HG03066 (cell line): ENCODE data around the gene XKR7.
"Not testable (repeated sequence)": the region's sequence is repeated elsewhere in the genome, so short reads cannot be mapped to it uniquely, and the experiment has no call there.

Source experiments
- ATAC-seq: cut with Tn5 transposase; IDR thresholded peaks from one replicate; pipeline ENCODE4 v1.9.1; 2021; ENCODE audit warnings: low read depth; ENCODE audit not compliant: unreplicated experiment

XKR7 gene, protein sequence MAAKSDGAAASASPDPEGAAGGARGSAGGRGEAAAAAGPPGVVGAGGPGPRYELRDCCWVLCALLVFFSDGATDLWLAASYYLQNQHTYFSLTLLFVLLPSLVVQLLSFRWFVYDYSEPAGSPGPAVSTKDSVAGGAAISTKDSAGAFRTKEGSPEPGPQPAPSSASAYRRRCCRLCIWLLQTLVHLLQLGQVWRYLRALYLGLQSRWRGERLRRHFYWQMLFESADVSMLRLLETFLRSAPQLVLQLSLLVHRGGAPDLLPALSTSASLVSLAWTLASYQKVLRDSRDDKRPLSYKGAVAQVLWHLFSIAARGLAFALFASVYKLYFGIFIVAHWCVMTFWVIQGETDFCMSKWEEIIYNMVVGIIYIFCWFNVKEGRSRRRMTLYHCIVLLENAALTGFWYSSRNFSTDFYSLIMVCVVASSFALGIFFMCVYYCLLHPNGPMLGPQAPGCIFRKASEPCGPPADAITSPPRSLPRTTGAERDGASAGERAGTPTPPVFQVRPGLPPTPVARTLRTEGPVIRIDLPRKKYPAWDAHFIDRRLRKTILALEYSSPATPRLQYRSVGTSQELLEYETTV

DNA sequence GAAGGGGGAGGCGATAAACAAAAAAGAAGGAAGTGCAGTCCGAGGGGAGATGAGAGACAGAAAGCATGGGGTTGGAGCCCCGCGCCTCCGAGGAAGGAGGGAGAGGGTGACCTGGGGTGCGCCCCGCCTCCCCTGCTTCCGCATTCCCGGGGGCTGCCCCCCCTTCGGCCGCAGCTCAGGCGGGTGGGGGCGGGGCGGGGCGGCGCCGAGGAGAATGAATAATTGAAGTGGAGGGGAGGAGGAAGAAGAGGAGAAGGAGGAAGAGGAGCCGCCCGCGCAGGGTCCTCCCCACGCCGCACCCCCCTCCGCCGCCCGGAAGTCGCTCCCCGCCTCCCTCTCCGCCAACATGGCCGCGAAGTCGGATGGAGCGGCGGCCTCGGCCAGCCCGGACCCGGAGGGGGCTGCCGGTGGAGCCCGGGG lies at the start of gene XKR7:
XKR7 (plus strand) TSS at position 322 of the 420 bp plus-strand sequence; CDS start at position 347, 25 bp downstream.
- ATAC-seq, result no peak

- no peak for ATAC-seq
Measured at GRCh38 chr20:31918466-31919105, 49.4 kb upstream of the XKR7 start.

GRCh38 chr20:31919410-31920155 lies 48.4 kb upstream of the XKR7 start:
- ATAC-seq, result no peak

DNA sequence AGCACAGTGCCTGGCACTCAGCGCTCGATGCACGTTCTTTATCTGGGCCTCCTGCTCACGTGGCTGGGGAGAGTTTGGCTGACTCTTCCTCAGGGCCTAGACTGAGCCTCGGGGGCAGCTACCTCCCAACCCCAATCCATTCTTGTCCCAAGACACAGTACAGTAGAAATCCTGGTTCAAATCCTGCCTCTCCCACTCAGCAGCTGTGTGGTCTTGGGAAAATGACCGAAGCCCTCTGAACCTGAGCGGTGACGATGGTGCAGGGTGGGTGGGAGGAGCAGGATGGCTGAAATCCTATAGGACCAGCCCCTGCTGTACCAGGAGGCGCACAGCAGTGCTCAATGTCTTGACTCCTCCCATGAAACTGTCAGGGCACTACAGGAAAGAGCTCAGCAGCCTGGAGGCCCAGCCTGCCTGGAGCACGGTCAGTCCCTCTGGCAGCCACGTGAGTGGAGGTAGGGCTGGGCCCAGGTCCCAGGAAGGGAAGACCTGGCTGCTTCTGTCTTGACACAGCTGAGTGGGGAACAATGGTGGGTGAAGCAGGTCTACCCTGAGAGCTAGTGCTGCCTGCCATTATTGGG lies 47.6 kb upstream of the XKR7 start:
- no peak for ATAC-seq

DNA sequence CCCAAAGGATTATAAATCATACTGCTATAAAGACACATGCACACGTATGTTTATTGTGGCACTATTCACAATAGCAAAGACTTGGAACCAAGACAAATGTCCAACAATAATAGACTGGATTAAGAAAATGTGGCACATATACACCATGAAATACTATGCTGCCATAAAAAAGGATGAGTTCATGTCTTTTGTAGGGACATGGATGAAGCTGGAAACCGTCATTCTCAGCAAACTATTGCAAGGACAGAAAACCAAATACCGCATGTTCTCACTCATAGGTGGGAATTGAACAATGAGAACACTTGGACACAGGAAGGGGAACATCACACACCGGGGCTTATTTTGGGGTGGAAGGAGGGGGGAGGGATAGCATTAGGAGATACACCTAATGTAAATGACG lies 46.5 kb upstream of the XKR7 start:
- not testable (repeated sequence) for ATAC-seq

GRCh38 chr20:31922181-31922580 lies 45.8 kb upstream of the XKR7 start:
- no peak for ATAC-seq

DNA sequence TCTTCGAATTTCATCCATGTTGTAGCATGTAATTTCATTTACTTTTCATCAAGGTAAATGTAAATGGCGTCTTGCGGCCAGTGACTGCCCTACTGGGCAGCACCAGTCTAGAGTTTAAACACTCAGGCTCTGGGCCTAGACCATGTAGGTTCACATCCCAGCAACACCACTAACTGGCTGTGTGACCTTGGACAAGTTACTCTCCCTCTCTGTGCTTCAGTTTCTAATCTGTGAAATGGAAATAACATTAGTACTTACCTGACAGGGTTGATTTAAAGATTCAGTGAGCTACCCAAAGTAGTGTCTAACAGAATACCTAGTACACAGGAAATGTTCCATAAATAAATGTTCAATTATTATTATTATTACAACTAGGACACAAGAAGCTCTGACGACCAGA lies 45.4 kb upstream of the XKR7 start:
- ATAC-seq, result no peak

DNA sequence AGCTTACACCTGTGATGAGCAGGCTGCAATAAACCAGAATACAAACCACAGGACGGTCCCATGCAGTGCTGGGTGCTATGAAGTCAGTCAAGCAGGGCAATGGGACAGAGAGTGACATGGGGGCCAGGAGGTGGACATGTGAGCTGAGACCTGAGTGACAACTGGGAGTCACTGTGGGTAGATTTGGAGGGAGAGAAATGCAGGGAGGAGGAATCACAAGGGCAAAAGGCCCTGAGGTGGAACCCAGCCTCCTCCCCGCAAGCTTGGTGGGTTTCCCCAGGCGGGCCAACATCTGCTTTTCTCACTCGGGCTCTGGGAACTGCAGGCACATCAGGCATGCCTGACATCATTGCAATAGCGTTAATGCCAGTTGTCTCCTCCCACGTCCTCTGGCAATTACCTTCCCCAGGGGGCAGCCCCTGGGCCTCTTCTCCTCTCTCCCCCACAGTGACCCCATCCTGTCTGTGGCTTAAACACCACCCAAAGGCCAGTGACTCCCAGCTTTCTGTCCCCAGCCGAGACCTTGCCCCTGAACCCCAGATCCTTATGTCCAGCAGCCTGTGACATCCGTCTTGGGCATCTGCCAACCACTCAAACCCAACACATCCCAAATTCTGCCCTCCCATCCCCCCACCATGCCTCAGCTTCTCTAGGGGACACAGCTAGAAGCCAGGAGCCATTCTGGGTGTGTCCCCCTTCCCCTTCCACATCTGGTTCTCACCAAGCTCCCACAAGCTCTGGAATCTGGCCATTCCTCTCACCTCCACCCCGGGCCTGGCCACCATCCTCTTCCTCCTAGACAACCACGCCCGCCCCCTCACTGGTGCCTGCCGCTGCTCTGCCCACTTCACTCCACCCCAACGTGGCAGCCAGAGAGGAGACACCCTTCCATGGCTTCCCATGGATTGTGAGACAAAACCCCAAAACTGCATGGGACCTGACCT lies 44.3 kb upstream of the XKR7 start:
- ATAC-seq, result peak; percentile 63

DNA sequence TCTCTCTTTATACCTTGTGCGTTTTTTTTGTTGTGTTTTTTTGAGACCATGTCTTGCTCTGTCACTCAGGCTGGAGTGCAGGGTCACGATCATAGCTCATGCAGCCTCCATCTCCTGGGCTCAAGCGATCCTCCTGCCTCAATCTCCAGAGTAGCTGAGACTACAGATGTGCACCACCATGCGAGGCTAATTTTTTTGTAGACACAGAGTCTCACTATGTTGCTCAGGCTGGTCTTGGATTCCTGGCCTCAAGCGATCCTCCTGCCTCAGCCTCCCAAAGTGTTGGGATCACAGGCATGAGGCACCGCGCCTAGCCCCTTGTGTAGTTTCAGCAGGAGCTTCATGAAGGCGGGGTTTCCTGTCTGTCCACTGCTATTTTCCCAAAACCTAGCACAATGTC lies 43.4 kb upstream of the XKR7 start:
- ATAC-seq, result no peak

- ATAC-seq, result no peak
Measured at GRCh38 chr20:31925631-31926030, 42.3 kb upstream of the XKR7 start.

DNA sequence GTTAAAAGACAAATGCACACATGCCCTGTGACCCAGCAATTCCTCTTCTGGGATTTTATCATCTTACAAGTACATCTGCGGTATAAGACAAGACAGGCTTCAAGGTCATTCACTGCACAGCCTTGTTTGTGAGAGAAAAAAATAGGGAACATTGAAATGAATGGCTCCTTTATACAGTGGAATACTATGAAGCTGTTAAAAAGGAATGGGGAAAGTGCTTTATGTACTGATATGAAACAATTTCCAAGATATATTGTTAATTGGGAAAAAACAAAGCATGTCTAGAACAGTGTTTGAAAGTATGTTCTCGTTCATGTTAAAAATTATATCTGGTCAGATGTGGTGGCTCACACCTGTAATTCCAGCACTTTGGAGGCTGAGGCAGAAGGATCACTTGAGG lies 41.5 kb upstream of the XKR7 start:
- ATAC-seq, result no peak

- ATAC-seq, result no peak
Measured at GRCh38 chr20:31927627-31928159, 40.3 kb upstream of the XKR7 start.

- not testable (repeated sequence) for ATAC-seq
Measured at GRCh38 chr20:31929631-31930030, 38.3 kb upstream of the XKR7 start.

GRCh38 chr20:31930779-31931178 lies 37.2 kb upstream of the XKR7 start:
- no peak for ATAC-seq

GRCh38 chr20:31933698-31934097 lies 34.3 kb upstream of the XKR7 start:
- no peak for ATAC-seq

DNA sequence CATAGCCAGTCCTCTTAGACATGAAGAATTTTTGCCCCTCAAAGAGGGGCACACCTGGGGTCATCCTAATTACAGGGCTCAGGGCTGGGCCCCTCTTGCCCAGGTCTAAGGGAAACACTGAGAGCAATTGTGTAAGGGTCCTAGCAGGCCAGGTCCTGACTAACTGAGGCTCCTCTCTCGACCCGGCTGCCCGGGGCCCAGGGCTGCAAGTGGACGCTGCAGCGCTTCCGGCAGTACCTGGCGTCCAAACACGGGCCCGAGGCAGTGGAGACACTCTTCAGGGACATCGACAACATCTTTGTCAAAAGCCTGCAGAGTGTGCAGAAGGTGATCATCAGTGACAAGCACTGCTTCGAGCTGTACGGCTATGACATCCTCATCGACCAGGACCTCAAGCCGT lies 33.5 kb upstream of the XKR7 start:
- no peak for ATAC-seq

DNA sequence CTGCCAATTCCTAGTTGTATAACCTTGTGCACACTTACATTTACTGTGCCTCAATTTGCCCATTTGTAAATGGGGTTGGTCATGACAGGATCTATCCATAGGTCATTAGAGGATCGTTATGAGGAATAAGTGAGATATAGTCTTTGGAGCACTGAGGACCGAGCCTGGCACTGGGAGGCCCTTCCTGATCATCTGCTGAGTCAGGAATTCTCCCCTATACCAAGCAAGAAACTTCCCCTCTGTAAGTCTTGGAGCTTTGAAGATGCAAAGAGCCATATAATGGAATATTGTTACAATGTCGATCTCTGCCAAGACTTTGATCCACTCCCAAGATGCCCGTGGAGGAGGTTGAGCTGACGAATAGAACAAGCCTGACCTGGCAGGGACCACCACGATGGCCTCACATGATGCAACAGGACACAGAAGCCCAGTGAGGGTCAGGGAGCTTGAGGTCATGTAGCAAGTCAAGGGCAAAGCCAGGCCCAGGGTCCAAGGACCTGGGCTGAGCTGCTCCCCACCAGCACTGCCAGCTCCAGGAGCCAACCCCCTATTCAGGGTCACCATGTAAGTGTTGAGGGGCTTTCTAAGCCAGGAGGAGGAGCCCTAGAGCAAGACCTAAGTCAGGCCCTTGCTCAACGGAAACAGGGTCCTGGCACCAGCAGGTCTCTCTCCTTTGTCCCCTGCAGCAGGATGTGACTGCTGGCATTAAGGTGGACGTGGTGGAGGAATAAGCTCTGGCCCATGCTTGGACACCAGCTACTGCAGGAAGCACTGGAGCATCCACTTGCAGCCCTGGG lies 32.8 kb upstream of the XKR7 start:
- no peak for ATAC-seq

GRCh38 chr20:31936420-31936819 lies 31.5 kb upstream of the XKR7 start:
- no peak for ATAC-seq

GRCh38 chr20:31937820-31938219 lies 30.1 kb upstream of the XKR7 start:
- ATAC-seq, result no peak
